Heart right ventricle (tissue), 16 donors: ENCODE measurements around the gene MFSD2A. TPM values are rescaled to one million over a fixed set of nuclear protein-coding genes. Genes with fewer than 3 reads are reported as not detected.
"Not testable (repeated sequence)": the region's sequence is repeated elsewhere in the genome, so short reads cannot be mapped to it uniquely, and the experiment has no call there.

ENCODE experiments used
- ATAC-seq, 8 donors: fragments of 200-7000 bp; cut with Tn5 transposase; one replicate each; pipeline ENCODE4 v1.9.1; 2020; ENCODE audit warnings: mild to moderate bottlenecking in 8 of 8, moderate library complexity in 8 of 8, moderate number of reproducible peaks in 1 of 8
- DNase-seq, 2 donors: peaks; one replicate each; pipeline ENCODE4 v3.0.0-alpha.2; 2020
- H3K27ac ChIP-seq, 10 donors: fragments of 200-600 bp; sonication (generic) in 2 of 10; one replicate each; pipeline versions ENCODE4 v1.5.0 to v1.8.0; 2020 to 2022; ENCODE audit warnings: mild to moderate bottlenecking in 3 of 10
- H3K27me3 ChIP-seq, 7 donors: fragments of 200-600 bp; one replicate each; pipeline ENCODE4 v1.8.0; 2021 to 2022; ENCODE audit warnings: mild to moderate bottlenecking in 2 of 7
- H3K36me3 ChIP-seq, 9 donors: fragments of 200-600 bp; sonication (generic) in 1 of 9; one replicate each; pipeline versions ENCODE4 v1.5.0 to v1.8.0; 2020 to 2022; ENCODE audit warnings: mild to moderate bottlenecking in 2 of 9
- H3K4me1 ChIP-seq, 9 donors: fragments of 200-600 bp; sonication (generic) in 1 of 9; one replicate each; pipeline versions ENCODE4 v1.5.0 to v1.8.0; 2020 to 2022; ENCODE audit warnings: mild to moderate bottlenecking in 4 of 9
- H3K4me3 ChIP-seq, 10 donors: fragments of 200-600 bp; sonication (generic) in 2 of 10; one replicate each; pipeline versions ENCODE4 v1.5.0 to v1.8.0; 2020 to 2022; ENCODE audit warnings: mild to moderate bottlenecking in 7 of 10, moderate library complexity in 2 of 10
- H3K9me3 ChIP-seq, 11 donors: fragments of 200-600 bp in 10 of 11; sonication (generic) in 2 of 11; one replicate each; pipeline versions ENCODE4 v1.5.0 to v1.8.0; 2013 to 2022; ENCODE audit warnings: mild to moderate bottlenecking in 2 of 11, control low read depth in 1 of 11, moderate library complexity in 1 of 11
- whole genome bisulfite sequencing, 2 donors: extraction: QIAGEN DNeasy Blood & Tissue Kit; methylation state at CpG; one replicate each; pipeline ENCODE4 v1.1.7; 2013; ENCODE audit warnings: inconsistent platforms in 1 of 2; 5-methylcytosine and 5-hydroxymethylcytosine counted together
- intact Hi-C, 10 donors: fragments of 100-400 bp; cut with DNase I; formaldehyde crosslinking; loops; one replicate each; pipeline versions ENCODE4 v1.11.1 to v1.14.2; 2022
- polyA plus RNA-seq, 2 donors: library from polyadenylated mRNA; stranded (reverse); fragments of 200-250 nt; gene quantifications; one replicate each; pipeline ENCODE4 v1.2.3, GENCODE V29; 2013
- total RNA-seq, 10 donors: library from RNA; stranded (reverse); fragmentation: NEBNext Ultra II Directional in 3 of 10; extraction: Animal tissue kit (Norgen Biotek cat#: 25700) in 3 of 10; gene quantifications; one replicate each; pipeline versions ENCODE4 v1.2.1 to v1.2.4, GENCODE V29; 2021 to 2023
- TF ChIP-seq, protein P1 (sequence below), 9 donors: fragments of 200-600 bp; sonication (generic) in 2 of 9; IDR thresholded peaks; one replicate each; pipeline versions ENCODE4 v1.5.0 to v1.8.0; 2021 to 2022; ENCODE audit warnings: antibody characterized with exemption in 9 of 9, mild to moderate bottlenecking in 5 of 9, moderate library complexity in 1 of 9
- donor health status: Arrhythmogenic right ventricular cardiomyopathy.
- donor health status: ischemic (EF 13 %, LVEDD 7.1; RV severe dilation, severe dysfunction).
- donor health status: healthy with polysubstance abuse.
- donor health status: DM: no; HTN: yes; CAD: no.
- donor health status: DM: no; HTN: no; CAD: no.
- donor health status: ischemic (EF 25% LVEDD 6.9; RV normal size, moderate dysfunction).
- donor health status: ischemic (EF 25% LVEDD 5.7; RV mildly dilated, moderate dysfunction).
- donor health status: healthy.
- donor health status: DM: yes; HTN: yes; CAD: no.
- donor health status: Ischemic cardiomyopathy.
- donor health status: ischemic (EF 35%, LVEDD 5.7; RV mildly dilated, moderate dysfunction).
- donor health status: nonischemic (EF 11% LVEDD 7.7; RV severe dilation, severe dysfunction).
- donor health status: DM: yes; HTN: yes; CAD: no.
- donor health status: PGD.
- donor health status: ischemic (EF 29% LVEDD 5.4; RV normal size, mild dysfunction).
- donor health status: nonischemic (EF 23%, LVEDD 6.1; RV moderate dilation, normal function).

Gene MFSD2A
- total and polyA plus RNA-seq, 12 donors, result 0.15 to 5.6 (median 0.45) TPM; not detected in 2

DNA sequence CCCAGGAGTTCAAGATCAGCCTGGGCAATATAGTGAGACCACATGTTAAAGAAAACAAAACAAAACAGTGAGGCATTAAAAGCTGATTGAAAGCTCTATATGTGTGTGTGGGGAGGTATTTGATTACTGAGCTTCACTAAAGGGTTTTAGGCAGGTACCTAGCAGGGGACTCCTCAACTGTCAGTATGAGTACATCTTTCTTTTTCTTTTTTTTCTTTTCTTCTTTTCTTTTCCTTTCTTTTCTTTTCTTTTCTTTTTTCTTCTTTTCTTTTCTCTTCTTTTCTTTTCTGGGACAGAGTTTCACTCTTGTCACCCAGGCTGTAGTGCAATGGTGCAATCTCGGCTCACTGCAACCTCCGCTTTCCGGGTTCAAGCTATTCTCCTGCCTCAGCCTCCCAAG lies 44.7 kb upstream of the MFSD2A start:
- DNase-seq (no peak), ATAC-seq (no peak)
- Histone ChIP-seq H3K36me3 (no peaks in the 10 kb centered on the region), H3K27ac (no peak overlapping the region), H3K4me1 (peaks cover 0 to 5% (median 0%) of the 10 kb centered on the region in 9 donors), H3K9me3 (peaks cover 0 to 11% (median 3%) of the 10 kb centered on the region in 11 donors), H3K27me3 (peaks cover 0 to 43% (median 5%) of the 10 kb centered on the region in 7 donors), H3K4me3 (no peak overlapping the region)
- TF ChIP-seq, protein P1, sequence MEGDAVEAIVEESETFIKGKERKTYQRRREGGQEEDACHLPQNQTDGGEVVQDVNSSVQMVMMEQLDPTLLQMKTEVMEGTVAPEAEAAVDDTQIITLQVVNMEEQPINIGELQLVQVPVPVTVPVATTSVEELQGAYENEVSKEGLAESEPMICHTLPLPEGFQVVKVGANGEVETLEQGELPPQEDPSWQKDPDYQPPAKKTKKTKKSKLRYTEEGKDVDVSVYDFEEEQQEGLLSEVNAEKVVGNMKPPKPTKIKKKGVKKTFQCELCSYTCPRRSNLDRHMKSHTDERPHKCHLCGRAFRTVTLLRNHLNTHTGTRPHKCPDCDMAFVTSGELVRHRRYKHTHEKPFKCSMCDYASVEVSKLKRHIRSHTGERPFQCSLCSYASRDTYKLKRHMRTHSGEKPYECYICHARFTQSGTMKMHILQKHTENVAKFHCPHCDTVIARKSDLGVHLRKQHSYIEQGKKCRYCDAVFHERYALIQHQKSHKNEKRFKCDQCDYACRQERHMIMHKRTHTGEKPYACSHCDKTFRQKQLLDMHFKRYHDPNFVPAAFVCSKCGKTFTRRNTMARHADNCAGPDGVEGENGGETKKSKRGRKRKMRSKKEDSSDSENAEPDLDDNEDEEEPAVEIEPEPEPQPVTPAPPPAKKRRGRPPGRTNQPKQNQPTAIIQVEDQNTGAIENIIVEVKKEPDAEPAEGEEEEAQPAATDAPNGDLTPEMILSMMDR (IDR thresholded peaks at IDR 0.05), result no peak
- WGBS, 2 donors, result 95 to 100% methylated on average over 3 of the region's 3 CpGs
- intact Hi-C loops, result loop anchor here in 1 of 10 donors (10.0 kb wide), 1 partner anchor 115 kb away; no protein-coding TSS in a partner anchor

DNA sequence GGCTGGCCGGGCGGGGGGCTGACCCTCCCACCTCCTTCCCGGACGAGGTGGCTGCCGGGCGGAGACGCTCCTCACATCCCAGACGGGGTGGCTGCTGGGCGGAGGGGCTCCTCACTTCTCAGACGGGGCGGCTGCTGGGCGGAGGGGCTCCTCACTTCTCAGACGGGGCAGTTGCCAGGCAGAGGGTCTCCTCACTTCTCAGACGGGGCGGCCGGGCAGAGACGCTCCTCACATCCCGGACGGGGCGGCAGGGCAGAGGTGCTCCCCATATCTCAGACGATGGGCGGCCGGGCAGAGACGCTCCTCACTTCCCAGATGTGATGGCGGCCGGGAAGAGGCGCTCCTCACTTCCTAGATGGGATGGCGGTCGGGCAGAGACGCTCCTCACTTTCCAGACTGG lies 41.8 kb upstream of the MFSD2A start:
- not testable (repeated sequence) for H3K27ac ChIP-seq, H3K4me3 ChIP-seq, DNase-seq, ATAC-seq, H3K36me3 ChIP-seq, H3K4me1 ChIP-seq, H3K9me3 ChIP-seq
- WGBS, 2 donors, result 91 to 100% methylated on average over 5 to 21 of the region's 30 CpGs
- intact Hi-C loops, result loop anchor here in 1 of 10 donors (10.0 kb wide), 1 partner anchor 112 kb away; no protein-coding TSS in a partner anchor
- peaks cover 0 to 32% (median 6%) of the 10 kb centered on the region in 7 donors for H3K27me3 ChIP-seq

DNA sequence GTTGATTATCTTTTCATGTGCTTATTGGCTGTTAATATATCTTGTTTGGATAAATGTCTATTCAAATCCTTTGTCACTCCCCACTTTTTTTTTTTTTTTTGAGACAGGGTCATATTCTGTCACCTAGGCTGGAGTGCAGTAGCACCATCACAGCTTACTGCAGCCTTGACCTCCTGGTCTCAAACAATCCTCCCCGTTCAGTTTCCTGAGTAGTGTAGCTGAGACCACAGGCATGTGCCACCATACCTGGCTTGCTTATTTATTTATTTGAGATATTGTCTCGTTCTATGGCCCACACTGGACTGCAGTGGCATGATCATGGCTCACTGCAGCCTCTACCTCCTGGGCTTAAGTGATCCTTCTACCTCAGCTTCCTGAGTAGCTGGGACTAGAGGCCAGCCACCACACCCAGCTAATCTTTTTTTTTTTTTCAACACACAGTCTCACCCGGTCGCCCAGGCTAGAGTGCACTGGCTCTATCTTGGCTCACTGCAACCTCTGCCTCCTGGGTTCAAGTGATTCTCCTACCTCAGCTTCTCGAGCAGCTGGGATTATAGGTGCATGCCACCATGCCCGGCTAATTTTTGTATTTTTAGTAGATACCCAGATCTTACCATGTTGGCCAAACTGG lies 39.3 kb upstream of the MFSD2A start:
- TF ChIP-seq, protein P1 (IDR thresholded peaks at IDR 0.05), result no peak
- H3K4me1 ChIP-seq, result no peaks in the 10 kb centered on the region
- H3K36me3 ChIP-seq, result no peaks in the 10 kb centered on the region
- no peak overlapping the region for H3K27ac ChIP-seq
- intact Hi-C loops, result loop anchor here in 1 of 10 donors (10.0 kb wide), 1 partner anchor 109 kb away; no protein-coding TSS in a partner anchor
- H3K27me3 ChIP-seq, result peaks cover 0 to 27% (median 6%) of the 10 kb centered on the region in 7 donors
- 78 to 89% methylated on average over 6 of the region's 6 CpGs for whole genome bisulfite sequencing, 2 donors
- no peak overlapping the region for H3K4me3 ChIP-seq
- ATAC-seq (no peak), DNase-seq (no peak)
- no peaks in the 10 kb centered on the region for H3K9me3 ChIP-seq

DNA sequence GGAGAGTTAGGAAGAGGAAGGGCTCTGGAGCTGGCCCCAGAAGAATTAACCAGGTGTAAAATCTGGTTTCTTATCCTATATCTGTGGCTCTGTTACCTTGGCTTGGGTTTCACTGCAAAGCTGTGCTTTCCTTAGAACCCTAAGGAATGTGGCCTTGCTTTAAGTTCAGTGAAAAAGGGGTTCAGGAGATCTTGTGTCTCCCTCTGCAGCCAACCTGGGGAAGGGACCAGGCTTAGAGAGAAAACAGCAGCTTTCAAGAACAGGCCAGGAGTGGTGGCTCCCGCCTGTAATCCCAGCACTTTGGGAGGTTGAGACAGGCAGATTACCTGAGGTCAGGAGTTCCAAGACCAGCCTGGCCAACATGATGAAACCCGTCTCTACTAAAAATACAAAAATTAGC lies 37.1 kb upstream of the MFSD2A start:
- 88 to 94% methylated on average over 2 of the region's 2 CpGs for WGBS, 2 donors
- DNase-seq (no peak), ATAC-seq (no peak)
- no peak overlapping the region for H3K27ac ChIP-seq
- no peaks in the 10 kb centered on the region for H3K9me3 ChIP-seq
- no peaks in the 10 kb centered on the region for H3K36me3 ChIP-seq
- intact Hi-C loops, result loop anchor here in 6 of 10 donors (2.0 to 10.0 kb wide), 3 partner anchors 55 to 107 kb away; no protein-coding TSS in a partner anchor
- TF ChIP-seq, protein P1 (IDR thresholded peaks at IDR 0.05), result no peak
- peaks cover 0 to 30% (median 17%) of the 10 kb centered on the region in 7 donors for H3K27me3 ChIP-seq
- H3K4me3 ChIP-seq, result no peak overlapping the region
- peaks cover 0 to 7% (median 4%) of the 10 kb centered on the region in 9 donors for H3K4me1 ChIP-seq

DNA sequence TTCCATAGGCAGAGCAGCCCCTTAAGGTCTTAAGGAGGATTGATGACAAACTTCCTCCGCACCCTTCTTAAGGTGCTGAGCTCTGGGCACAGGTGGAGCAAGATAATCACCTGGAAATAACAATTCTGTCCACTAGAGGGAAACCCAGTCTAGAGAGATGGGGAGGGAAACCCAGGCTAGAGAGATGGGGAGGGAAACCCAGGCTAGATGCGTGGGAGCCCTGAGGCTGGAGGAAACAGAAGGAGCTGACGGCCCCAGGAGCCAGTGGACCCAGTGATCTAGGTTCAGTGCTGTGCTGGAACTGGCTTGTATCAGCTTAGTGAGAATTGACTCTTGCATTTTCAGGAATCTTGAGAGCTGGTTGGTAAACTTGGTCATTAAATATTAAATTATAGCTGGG lies 35.4 kb upstream of the MFSD2A start:
- no peak overlapping the region for H3K27ac ChIP-seq
- H3K9me3 ChIP-seq, result no peaks in the 10 kb centered on the region
- no peaks in the 10 kb centered on the region for H3K36me3 ChIP-seq
- no peak overlapping the region for H3K4me3 ChIP-seq
- H3K4me1 ChIP-seq, result peaks cover 0 to 7% (median 4%) of the 10 kb centered on the region in 9 donors
- TF ChIP-seq, protein P1 (IDR thresholded peaks at IDR 0.05), result peak in 8 of 9 donors; percentile 22 to 65 (median 52)
- 24 to 36% methylated on average over 3 of the region's 3 CpGs for WGBS, 2 donors
- intact Hi-C loops, result loop anchor here in 7 of 10 donors (1.0 to 10.0 kb wide), 4 partner anchors 53 to 105 kb away; no protein-coding TSS in a partner anchor
- H3K27me3 ChIP-seq, result peaks cover 0 to 46% (median 17%) of the 10 kb centered on the region in 7 donors
- no peak for DNase-seq
- peak; percentile 33 to 78 (median 66) for ATAC-seq
